Measurements from ENCODE around the gene KAT8.
"Not testable (repeated sequence)": the region's sequence is repeated elsewhere in the genome, so short reads cannot be mapped to it uniquely, and the experiment has no call there.

KAT8 gene

GRCh38 chr16:31148896-31149295, 31.4 kb downstream of the KAT8 start:
- DNase-seq (ENCODE audit: low spot score): no peak

GRCh38 chr16:31149332-31149731, 31.9 kb downstream of the KAT8 start:
- peak; percentile 2 for DNase-seq (ENCODE audit: low spot score)

GRCh38 chr16:31149894-31150890, 32.7 kb downstream of the KAT8 start, which contains the start of gene PRSS36:
Gene PRSS36, minus strand, starts transcription at chr16:31150066. Its CDS starts 31 bp downstream, at chr16:31150035.
- DNase-seq (ENCODE audit: low spot score): peak; percentile 2

GRCh38 chr16:31150976-31151375, 33.5 kb downstream of the KAT8 start:
- not testable (repeated sequence) for DNase-seq (ENCODE audit: low spot score)

- DNase-seq (ENCODE audit: low spot score): no peak
Observed at GRCh38 chr16:31157136-31157535, 39.7 kb downstream of the KAT8 start.

- DNase-seq (ENCODE audit: low spot score): no peak
Observed at GRCh38 chr16:31167315-31167714, 49.9 kb downstream of the KAT8 start.

- DNase-seq (ENCODE audit: low spot score): no peak
Observed at GRCh38 chr16:31168848-31169247, 51.4 kb downstream of the KAT8 start.

GRCh38 chr16:31170048-31170447, 52.6 kb downstream of the KAT8 start:
- not testable (repeated sequence) for DNase-seq (ENCODE audit: low spot score)

- no peak for DNase-seq (ENCODE audit: low spot score)
Observed at GRCh38 chr16:31177136-31177535, 59.7 kb downstream of the KAT8 start.

- DNase-seq (ENCODE audit: low spot score): no peak
Observed at GRCh38 chr16:31179219-31179746, 61.8 kb downstream of the KAT8 start.

GRCh38 chr16:31179747-31180459, 62.4 kb downstream of the KAT8 start, which contains the start of gene FUS:
Gene FUS, plus strand, starts transcription at chr16:31180139. Its CDS starts 76 bp downstream, at chr16:31180215.
- peak; percentile 97 for DNase-seq (ENCODE audit: low spot score)
